Measurements from ENCODE around the gene JPH3.

The JPH3 gene

GRCh38 chr16:87602001-87602775 is at the start of gene JPH3:
Gene JPH3 (plus strand): TSS chr16:87602508. CDS start chr16:87603147, 639 bp downstream.
- DNase-seq, result no peak

GRCh38 chr16:87552772-87553573 is 49.3 kb upstream of the JPH3 start:
- no peak for DNase-seq

- DNase-seq, result no peak
Measured at GRCh38 chr16:87554754-87555427, 47.4 kb upstream of the JPH3 start.

- DNase-seq, result no peak
Measured at GRCh38 chr16:87555647-87556046, 46.7 kb upstream of the JPH3 start.

GRCh38 chr16:87556941-87557459 is 45.3 kb upstream of the JPH3 start:
- DNase-seq, result no peak

- no peak for DNase-seq
Measured at GRCh38 chr16:87558682-87559081, 43.6 kb upstream of the JPH3 start.

GRCh38 chr16:87559945-87560344 is 42.4 kb upstream of the JPH3 start:
- no peak for DNase-seq

- DNase-seq, result no peak
Measured at GRCh38 chr16:87560428-87561199, 41.7 kb upstream of the JPH3 start.

GRCh38 chr16:87561200-87562105 is 40.9 kb upstream of the JPH3 start:
- DNase-seq, result no peak

GRCh38 chr16:87562201-87562600 is 40.1 kb upstream of the JPH3 start:
- DNase-seq, result no peak

GRCh38 chr16:87563022-87563421 is 39.3 kb upstream of the JPH3 start:
- DNase-seq, result no peak

GRCh38 chr16:87563714-87564523 is 38.4 kb upstream of the JPH3 start:
- no peak for DNase-seq

GRCh38 chr16:87564524-87564778 is 37.9 kb upstream of the JPH3 start:
- DNase-seq, result no peak

- no peak for DNase-seq
Measured at GRCh38 chr16:87569601-87570571, 32.4 kb upstream of the JPH3 start.

- DNase-seq, result no peak
Measured at GRCh38 chr16:87570572-87570937, 31.8 kb upstream of the JPH3 start.

GRCh38 chr16:87570938-87571867 is 31.1 kb upstream of the JPH3 start:
- no peak for DNase-seq

GRCh38 chr16:87571868-87572244 is 30.5 kb upstream of the JPH3 start:
- no peak for DNase-seq

- DNase-seq, result no peak
Measured at GRCh38 chr16:87572959-87573358, 29.3 kb upstream of the JPH3 start.
